ENCODE measurements around the gene MID1. TPM values are rescaled to one million over a fixed set of nuclear protein-coding genes. Genes with fewer than 3 reads are reported as not detected.
A peak's percentile ranks its signal among the peaks of the same experiment; 100 is the strongest.

Gene MID1
- total RNA-seq, 1 donor from 2014 or later: 48.1 TPM

DNA sequence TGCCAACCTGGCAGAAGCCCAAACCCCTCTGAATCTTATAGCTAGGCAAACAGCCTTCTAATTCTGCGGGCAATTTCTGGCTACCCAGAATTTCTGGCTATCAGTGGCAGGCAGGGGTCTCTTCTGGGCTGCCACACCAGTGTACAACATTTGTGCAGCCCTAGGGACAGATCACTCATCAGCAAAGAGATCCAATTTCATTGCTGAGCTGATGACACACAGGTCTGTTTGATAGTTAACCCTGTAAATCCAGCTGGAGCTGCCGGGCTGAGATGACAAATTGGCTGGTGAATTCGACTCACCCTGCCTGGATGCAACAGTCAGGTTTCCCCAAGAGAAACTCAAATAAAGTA, 2.4 kb downstream of the MID1 start:
- no peak for DNase-seq (ENCODE audit: low read depth, low spot score)
- Mint-ChIP-seq H3K4me3 (peak overlapping the region; percentile 88), H3K36me3 (ENCODE audit: low read depth) (no peaks in the 10 kb centered on the region), H3K27me3 (ENCODE audit: low read depth) (no peaks in the 10 kb centered on the region), H3K27ac (ENCODE audit: unreplicated experiment) (no peak overlapping the region), H3K9me3 (peaks cover 3% of the 10 kb centered on the region), H3K4me1 (peaks cover 64% of the 10 kb centered on the region)
- no peak for TF ChIP-seq CTCF (conservative IDR thresholded peaks at IDR 0.05)

- no peak for DNase-seq (ENCODE audit: low read depth, low spot score)
- Mint-ChIP-seq H3K27ac (ENCODE audit: unreplicated experiment) (no peak overlapping the region), H3K4me1 (peaks cover 67% of the 10 kb centered on the region), H3K27me3 (ENCODE audit: low read depth) (no peaks in the 10 kb centered on the region), H3K36me3 (ENCODE audit: low read depth) (no peaks in the 10 kb centered on the region), H3K9me3 (peaks cover 4% of the 10 kb centered on the region), H3K4me3 (peak overlapping the region; percentile 88)
- no peak for TF ChIP-seq CTCF (conservative IDR thresholded peaks at IDR 0.05)
These were observed 3.0 kb downstream of the MID1 start for GRCh38 chrX:10617186-10617998.

DNA sequence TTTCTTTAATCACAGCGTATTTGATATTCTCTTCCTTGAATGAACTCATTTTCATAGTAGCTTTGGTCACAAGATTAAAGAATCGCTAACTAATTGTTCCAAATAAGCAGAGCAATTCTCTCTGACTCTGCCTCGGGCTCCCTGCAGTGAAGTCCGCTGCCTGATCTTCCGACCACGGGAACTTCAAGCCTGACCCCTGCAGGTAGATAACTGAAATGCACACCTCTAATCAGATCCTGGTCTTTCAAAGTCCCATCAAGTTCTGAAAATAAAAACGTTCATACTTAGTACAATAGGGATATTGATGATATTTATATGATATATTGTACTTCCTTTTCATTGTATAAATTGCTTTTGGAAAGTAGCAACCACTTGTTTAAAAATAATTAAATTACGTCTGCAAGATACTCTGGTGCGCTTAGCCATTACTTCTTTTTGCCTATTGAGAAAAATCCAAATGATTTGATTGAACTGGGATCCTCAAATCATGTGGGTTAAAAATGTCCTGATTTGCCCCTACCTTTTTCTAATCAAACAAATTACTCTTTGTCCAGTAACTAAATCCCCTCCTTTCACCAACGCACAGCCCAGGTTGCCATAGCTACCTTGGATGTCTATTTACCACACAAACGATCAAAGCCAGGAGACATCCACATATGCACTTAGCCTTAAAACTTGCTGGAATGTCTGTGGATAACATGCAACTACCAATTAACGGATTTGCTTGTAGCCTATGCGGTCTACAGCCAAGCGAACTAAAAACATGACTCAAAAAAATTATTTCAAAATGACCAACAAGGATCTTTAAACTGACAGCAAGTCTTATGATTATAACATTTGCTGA, 4.2 kb downstream of the MID1 start:
- H3K4me3 Mint-ChIP-seq: peak overlapping the region; percentile 72
- H3K36me3 Mint-ChIP-seq (ENCODE audit: low read depth): no peaks in the 10 kb centered on the region
- H3K4me1 Mint-ChIP-seq: peaks cover 79% of the 10 kb centered on the region

DNA sequence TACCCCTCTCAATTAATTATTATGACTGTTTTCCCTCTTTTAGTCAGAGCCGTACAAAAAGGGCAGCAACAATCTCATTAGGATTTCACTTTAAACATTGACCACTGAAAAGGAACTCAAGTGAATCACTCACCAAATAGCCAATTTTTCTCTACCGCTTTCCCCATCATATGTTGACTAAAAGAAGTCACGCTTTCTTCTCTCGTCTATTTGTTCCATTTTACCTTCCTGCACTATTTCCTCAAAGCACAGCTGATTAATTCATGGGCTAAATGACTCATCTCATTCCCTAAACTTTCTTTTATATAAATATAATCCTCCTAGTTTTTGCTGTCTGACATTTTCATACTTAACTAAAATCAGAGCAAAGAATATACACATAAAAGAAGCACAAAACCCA, 8.2 kb downstream of the MID1 start:
- Mint-ChIP-seq H3K4me3 (no peak overlapping the region), H3K36me3 (ENCODE audit: low read depth) (no peaks in the 10 kb centered on the region), H3K27me3 (ENCODE audit: low read depth) (no peaks in the 10 kb centered on the region), H3K9me3 (peaks cover 4% of the 10 kb centered on the region), H3K4me1 (peaks cover 58% of the 10 kb centered on the region), H3K27ac (ENCODE audit: unreplicated experiment) (peak overlapping the region; percentile 58)
- no peak for TF ChIP-seq CTCF (conservative IDR thresholded peaks at IDR 0.05)
- DNase-seq (ENCODE audit: low read depth, low spot score): no peak

More for the DNA sequence above, 4.2 kb downstream of the MID1 start:
- no peak for DNase-seq (ENCODE audit: low read depth, low spot score)
- no peaks in the 10 kb centered on the region for H3K27me3 Mint-ChIP-seq (ENCODE audit: low read depth)
- peaks cover 4% of the 10 kb centered on the region for H3K9me3 Mint-ChIP-seq
- H3K27ac Mint-ChIP-seq (ENCODE audit: unreplicated experiment): peak overlapping the region; percentile 10
- peak; percentile 72 for TF ChIP-seq CTCF (conservative IDR thresholded peaks at IDR 0.05)

DNA sequence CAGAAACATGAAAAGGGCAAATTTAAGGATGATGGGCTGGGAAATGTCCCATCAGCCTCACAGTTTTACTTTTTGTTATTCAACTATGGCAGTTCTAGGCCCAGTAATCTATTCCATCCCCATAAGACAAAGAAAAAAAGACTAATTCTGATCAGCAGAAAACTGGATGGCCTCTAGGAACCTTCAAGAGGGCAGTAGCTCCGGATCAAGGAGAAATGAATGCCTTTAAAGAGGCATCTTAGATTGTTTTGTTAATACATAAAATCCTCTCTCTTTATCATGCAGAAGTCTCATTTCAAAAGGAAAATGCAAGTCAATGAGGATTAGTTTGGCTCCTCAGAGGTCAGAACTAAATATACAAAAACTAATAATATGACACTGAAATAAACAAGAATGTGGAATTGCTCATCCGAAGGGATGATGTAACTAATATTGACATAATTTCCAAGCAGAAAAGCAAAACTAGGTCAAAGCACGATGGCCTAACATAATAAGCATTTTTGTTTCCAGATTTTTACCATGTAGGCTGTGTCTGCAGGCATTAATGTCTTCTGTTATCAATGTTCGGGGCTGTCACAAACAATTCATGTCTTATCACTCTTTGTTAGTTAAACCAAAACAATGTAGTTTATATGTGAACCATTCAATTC, 8.8 kb downstream of the MID1 start:
- Mint-ChIP-seq H3K4me3 (no peak overlapping the region), H3K36me3 (ENCODE audit: low read depth) (no peaks in the 10 kb centered on the region), H3K9me3 (peaks cover 4% of the 10 kb centered on the region), H3K27me3 (ENCODE audit: low read depth) (no peaks in the 10 kb centered on the region), H3K4me1 (peaks cover 52% of the 10 kb centered on the region), H3K27ac (ENCODE audit: unreplicated experiment) (peak overlapping the region; percentile 40)
- TF ChIP-seq CTCF (conservative IDR thresholded peaks at IDR 0.05): no peak
- no peak for DNase-seq (ENCODE audit: low read depth, low spot score)

Measured in neural crest cell (in vitro differentiated cells).